NCI-H446 (cell line): Measurements from ENCODE around the gene SREBF2.
A peak's percentile ranks its signal among the peaks of the same experiment; 100 is the strongest.

Source experiments
- DNase-seq, 2 experiments: peaks; one replicate each; lab custom pipeline; 2025; lab: John Stamatoyannopoulos, UW

The SREBF2 gene

GRCh38 chr22:41876675-41877074 is 43.8 kb downstream of the SREBF2 start:
- no peak for DNase-seq

GRCh38 chr22:41880653-41881052 is 47.7 kb downstream of the SREBF2 start:
- no peak for DNase-seq

DNA sequence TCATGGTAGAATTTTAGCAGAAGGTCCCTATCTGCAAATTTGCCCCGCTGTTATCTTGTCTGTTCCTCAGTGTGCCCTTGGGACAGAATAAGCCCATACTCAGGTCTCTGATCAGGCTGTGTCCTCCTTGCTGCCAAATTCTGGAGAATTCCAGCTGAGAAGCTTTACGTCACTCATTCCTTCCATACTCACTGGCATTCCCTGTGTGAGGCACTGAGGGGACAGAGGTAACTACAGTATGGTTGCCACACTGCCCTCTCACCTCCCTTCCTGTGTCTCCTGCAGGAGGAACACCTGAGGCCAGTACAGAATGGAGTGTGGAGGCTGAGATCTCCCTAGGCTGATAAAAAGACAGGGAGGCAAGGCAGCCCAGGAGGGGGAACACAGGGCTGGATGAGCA is 50.5 kb downstream of the SREBF2 start:
- DNase-seq, result no peak

DNA sequence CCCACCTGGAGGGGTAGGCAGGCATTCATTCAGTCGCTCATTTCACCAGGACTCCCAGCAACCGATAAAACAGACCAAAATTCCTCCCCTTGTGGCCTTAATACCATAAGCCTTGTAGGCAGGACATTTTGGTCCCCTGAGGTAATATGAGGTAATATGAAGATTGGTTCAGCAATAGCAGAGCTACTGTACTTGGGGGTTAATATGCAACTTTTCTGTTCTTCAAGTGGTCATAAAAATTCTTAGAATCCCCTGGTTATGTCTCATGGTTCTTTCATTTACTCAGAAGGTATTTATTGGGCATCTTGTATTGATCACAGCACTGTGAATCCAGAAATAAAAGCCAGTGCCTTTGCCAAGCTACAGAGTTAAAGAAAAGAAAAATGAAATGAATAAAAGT is 52.2 kb downstream of the SREBF2 start:
- DNase-seq, result no peak

DNA sequence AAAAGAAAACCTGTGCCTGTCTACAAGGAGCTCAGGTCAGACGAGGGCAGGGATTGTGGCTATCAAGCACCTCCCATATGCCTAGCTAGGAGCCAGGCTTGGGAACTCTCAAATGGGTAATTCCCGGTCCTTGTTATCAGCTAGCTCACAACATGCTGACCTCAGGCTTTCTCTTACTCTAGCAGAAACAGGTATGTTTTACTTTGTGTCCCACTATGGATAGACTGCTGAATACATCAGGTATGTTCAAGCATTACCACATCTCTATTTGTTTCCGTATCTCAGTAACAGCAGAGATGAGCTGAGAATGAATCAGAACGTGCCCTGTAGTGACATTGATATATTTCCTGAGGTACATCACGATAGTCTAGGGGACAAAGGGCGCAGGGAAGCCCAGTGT is 52.6 kb downstream of the SREBF2 start:
- no peak for DNase-seq

DNA sequence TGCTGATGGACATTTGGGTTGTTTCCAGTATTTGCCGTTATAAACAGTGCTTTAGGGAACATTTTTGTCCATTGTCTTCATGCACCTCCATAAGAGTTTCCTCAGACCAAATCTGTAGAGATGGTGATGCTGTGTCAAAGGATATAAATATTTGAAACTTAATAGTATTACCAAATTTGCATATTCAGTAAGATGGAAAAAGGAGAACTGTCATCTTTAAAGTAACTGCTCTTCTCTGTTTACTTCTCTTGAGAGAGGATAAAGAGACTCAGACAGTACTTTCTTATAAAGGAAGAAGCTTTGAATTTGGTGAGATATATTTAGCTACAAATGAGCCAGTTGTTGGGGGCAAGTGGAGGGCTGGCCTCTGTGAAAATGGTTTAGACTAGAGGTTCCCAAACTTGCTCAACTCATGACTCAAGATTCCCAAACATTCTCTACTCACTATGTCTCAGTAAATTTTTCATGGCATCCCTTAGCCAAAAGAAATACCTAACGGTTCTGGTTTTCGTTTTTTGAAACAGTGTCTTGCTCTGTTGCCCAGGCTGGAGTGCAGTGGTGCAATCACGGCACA is 55.8 kb downstream of the SREBF2 start:
- DNase-seq, result no peak

DNA sequence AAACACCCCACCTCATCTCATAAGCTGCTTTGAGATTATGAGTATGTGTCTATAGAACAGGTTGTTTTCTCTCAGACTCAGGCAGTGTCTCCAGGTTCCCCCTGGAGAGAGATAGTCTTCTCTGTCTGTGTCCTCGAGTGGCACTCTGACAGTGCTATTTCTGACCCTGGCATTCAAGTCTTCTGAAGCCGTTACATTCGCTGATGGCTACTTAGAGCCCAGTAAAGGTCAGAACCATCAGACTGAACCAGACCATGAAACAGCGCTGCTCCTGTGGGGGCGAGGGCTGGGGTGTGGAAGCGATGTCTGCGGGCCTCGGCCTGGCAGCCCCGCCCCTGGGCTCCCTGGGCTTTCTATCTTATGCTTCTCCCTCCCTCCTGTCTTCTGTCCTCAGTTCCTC is 58.5 kb downstream of the SREBF2 start:
- DNase-seq, result no peak

- no peak for DNase-seq
These were observed 59.8 kb downstream of the SREBF2 start for GRCh38 chr22:41892721-41893120.

GRCh38 chr22:41893591-41894375 is 60.9 kb downstream of the SREBF2 start:
- no peak for DNase-seq

- DNase-seq, result no peak
These were observed 65.7 kb downstream of the SREBF2 start for GRCh38 chr22:41898645-41899044.

GRCh38 chr22:41899110-41899509 is 66.2 kb downstream of the SREBF2 start:
- DNase-seq, result no peak

DNA sequence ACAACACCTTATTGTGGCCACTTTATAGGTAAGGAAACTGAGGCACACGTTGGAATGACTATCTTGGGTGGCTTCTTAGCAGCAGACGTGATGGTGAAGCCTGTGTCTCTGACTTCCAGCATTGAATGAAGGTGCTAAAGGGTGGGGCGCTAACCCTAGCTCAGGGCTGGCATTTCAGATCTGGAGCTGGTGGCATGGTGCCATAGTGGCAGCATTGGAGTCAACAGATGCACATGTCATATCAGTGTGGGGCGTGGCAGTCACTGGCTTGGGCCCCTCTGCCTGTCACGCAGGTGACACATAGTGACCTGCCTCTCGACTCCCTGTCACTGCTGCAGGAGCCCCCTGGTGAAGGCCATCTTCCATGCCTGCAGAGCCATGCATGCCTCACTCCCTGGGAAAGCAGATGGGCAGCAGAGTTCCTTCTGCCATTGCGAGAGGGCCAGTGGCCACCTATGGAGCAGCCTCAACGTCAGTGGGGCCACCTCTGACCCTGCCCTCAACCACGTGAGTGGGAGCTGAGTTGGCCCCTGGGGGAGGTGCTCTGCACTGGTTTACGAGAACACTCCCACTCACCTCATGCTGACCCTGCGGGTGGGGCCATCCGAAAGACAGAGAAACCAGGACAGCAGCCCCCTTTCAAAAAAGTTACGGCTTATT is 67.2 kb downstream of the SREBF2 start:
- no peak for DNase-seq

DNA sequence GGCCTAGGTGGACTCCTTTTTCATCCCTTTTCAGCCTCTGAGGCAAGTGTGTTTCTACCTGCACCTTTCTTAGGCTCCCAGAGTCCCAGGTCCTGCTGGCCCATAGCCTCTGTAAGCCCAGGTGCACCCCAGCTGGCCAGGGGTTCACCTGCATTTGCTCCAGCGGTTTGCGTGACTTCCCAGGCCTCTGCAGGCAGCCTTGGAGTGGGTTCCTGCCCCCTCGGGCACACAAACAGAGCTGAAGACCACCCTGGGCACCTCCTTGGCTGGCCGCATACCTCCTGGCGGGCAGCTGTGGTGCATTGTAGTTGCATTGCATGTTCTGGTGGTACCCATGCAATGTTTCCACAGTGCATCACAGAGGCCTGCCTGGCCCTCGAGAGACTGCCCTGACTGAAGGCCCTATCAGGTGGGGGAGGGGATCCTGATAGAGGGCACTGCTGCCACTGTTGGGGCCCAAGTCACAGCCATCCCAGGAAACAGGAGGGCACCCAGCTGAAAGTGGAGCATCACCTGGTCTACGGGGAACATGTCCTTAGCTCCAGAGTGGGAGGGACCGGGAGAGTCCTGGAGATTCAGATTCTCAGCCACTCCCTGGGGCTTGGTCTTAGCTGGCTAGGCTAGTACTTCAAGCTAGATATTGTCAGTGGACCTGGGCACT is 67.9 kb downstream of the SREBF2 start:
- no peak for DNase-seq

GRCh38 chr22:41902016-41902415 is 69.1 kb downstream of the SREBF2 start:
- DNase-seq, result no peak

DNA sequence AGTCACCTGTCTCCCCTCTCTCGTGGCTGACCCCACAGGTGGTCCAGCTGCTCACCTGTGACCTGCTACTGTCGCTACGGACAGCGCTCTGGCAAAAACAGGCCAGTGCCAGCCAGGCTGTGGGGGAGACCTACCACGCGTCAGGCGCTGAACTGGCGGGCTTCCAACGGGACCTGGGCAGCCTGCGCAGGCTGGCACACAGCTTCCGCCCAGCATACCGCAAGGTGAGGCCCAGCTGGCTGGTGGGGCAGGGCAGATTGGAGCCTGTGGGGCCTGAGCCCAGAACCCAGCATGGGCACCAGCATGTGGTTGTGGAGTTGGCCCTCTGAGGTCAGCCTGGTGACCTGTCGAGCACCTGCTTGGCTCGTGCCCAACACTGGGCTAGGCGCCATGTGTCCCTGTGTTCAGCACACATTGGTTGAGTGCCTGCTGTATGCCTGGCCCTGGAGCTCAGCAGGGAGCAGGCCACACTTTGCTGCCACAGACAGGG is 70.1 kb downstream of the SREBF2 start:
- DNase-seq, result peak in 1 of 2 experiments; percentile 38

GRCh38 chr22:41904450-41905410 is 71.8 kb downstream of the SREBF2 start:
- DNase-seq, result no peak

DNA sequence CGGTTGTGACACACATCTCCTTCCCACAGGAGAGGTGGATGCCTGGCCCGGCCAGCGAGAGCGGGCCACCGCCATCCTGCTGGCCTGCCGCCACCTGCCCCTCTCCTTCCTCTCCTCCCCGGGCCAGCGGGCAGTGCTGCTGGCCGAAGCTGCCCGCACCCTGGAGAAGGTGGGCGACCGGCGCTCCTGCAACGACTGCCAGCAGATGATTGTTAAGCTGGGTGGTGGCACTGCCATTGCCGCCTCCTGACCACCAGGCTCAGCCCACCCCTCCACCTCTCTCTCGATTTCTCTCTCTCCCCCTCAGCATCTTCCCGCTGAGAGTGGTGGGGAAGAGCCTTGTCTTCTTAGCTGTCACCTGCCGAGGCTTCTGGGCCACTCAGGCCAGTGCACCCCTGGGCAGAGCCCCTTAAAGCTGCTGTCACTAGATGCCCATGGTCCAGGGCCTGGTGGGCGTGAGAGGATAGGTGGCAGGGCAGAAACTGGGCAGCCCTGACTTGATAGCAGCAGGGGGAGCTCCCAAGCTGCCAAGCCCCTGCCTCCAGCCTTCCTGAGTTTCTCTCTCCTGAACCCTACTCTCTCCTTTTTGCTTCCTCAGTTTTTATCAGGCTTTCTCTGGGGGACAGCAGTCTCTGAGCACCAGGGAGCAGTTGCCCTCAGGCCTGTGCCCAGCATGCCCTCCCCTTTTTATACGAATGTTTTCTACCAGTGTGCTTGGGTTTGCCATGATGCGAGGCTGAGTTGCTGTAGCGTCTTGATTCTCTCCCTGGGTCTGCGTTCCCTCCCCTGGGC is 72.7 kb downstream of the SREBF2 start:
- no peak for DNase-seq

DNA sequence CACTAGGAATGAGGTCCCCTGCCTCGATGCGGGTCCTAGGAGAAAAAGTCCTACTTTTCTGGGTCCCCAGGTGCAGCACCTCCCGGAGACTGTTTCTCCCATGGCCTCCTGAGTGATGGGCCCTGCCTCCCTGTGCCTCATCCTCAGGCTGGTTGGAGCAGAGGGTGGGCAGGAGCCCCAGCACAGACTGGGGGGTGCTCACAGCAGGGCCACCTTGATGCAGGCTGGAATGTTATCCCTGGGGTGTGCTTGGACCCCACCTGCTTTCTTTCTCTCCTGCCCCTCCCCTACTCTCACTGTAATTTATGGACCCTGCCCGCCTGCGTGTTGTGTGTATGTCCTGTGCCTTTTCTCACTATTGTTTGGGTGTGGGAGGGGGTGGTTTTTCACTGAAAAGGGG is 73.9 kb downstream of the SREBF2 start:
- no peak for DNase-seq

- DNase-seq, result no peak
These were observed 74.8 kb downstream of the SREBF2 start for GRCh38 chr22:41907436-41908401.
